ENCODE results near the gene VAPB. TPM values are rescaled to one million over a fixed set of nuclear protein-coding genes. Genes with fewer than 3 reads are reported as not detected.
"Not testable (repeated sequence)": the region's sequence is repeated elsewhere in the genome, so short reads cannot be mapped to it uniquely, and the experiment has no call there.

VAPB gene
- total RNA-seq, 4 donors from 2014 or later, result 24.1 to 81.0 (median 48.4) TPM

DNA sequence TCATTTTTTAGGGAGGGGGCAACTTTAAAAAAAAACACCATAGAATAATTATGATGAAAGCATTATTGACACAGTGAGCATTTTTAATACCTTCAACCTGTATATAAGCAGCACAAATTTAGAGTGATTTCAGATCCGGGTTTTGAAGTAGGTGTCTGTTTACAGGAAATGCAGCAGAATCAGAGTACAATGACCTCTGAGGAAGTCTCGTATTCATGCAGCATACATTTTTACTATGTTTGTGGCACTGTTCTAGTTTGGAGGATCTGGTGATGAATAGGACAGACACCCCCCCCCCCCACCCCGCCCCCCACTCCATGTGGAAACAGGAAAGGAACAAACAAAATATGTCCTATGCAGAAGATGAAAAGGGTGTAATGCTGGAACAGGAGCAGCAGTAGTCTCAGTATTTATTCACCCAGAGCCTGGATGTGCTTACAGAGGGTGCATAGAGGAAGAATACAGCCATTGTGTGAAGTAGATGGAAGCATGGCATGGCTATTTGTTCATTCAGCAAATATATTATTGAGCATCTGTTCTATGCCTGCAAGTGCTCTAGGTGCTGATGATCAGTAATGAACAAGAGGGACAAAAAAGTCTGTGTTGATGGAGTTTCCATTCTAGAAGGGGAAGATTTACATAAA lies 19.7 kb downstream of the VAPB start:
- Histone ChIP-seq H3K27me3 (no peaks in the 10 kb centered on the region), H3K9me3 (no peaks in the 10 kb centered on the region), H3K36me3 (no peaks in the 10 kb centered on the region), H3K27ac (no peak overlapping the region), H3K4me1 (no peaks in the 10 kb centered on the region), H3K4me3 (no peak overlapping the region)
- intact Hi-C loops (cut with DNase I; ENCODE audit: low total_unique reads), result no loop called here
- no peak for DNase-seq
- TF ChIP-seq POLR2A (IDR thresholded peaks at IDR 0.05), result no peak
- TF ChIP-seq, protein P1, sequence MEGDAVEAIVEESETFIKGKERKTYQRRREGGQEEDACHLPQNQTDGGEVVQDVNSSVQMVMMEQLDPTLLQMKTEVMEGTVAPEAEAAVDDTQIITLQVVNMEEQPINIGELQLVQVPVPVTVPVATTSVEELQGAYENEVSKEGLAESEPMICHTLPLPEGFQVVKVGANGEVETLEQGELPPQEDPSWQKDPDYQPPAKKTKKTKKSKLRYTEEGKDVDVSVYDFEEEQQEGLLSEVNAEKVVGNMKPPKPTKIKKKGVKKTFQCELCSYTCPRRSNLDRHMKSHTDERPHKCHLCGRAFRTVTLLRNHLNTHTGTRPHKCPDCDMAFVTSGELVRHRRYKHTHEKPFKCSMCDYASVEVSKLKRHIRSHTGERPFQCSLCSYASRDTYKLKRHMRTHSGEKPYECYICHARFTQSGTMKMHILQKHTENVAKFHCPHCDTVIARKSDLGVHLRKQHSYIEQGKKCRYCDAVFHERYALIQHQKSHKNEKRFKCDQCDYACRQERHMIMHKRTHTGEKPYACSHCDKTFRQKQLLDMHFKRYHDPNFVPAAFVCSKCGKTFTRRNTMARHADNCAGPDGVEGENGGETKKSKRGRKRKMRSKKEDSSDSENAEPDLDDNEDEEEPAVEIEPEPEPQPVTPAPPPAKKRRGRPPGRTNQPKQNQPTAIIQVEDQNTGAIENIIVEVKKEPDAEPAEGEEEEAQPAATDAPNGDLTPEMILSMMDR (IDR thresholded peaks at IDR 0.05), result no peak

DNA sequence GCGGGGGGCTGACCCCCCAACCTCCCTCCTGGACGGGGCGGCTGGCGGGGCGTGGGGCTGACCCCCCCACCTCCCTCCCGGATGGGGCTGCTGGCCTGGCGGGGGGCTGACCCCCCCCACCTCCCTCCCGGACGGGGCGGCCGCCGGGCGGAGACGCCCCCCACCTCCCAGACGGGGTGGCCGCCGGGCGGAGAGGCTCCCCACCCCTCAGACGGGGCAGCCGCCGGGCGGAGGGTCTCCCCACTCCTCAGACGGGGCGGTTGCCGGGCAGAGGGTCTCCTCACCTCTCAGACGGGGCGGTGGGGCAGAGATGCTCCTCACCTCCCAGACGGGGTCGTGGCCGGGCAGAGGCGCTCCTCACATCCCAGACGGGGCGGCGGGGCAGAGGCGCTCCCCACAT lies 25.2 kb downstream of the VAPB start:
- H3K36me3 ChIP-seq; DNase-seq; H3K27me3 ChIP-seq; H3K27ac ChIP-seq; H3K9me3 ChIP-seq; H3K4me3 ChIP-seq; intact Hi-C loops (cut with DNase I; ENCODE audit: low total_unique reads); H3K4me1 ChIP-seq: not testable (repeated sequence)

DNA sequence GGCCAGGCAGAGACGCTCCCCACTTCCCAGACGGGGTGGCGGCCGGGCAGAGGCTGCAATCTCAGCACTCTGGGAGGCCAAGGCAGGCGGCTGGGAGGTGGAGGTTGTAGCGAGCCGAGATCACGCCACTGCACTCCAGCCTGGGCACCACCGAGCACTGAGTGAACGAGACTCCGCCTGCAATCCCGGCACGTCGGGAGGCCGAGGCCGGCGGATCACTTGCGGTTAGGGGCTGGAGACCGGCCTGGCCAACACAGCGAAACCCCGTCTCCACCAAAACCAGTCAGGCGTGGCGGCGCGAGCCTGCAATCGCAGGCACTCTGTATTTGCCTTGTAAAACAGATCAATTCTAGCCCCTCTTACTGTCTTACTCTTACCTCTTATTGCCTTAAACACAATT lies 25.8 kb downstream of the VAPB start:
- intact Hi-C loops (cut with DNase I; ENCODE audit: low total_unique reads); H3K9me3 ChIP-seq; H3K27ac ChIP-seq; H3K4me3 ChIP-seq; H3K4me1 ChIP-seq; H3K27me3 ChIP-seq; DNase-seq; H3K36me3 ChIP-seq: not testable (repeated sequence)

DNA sequence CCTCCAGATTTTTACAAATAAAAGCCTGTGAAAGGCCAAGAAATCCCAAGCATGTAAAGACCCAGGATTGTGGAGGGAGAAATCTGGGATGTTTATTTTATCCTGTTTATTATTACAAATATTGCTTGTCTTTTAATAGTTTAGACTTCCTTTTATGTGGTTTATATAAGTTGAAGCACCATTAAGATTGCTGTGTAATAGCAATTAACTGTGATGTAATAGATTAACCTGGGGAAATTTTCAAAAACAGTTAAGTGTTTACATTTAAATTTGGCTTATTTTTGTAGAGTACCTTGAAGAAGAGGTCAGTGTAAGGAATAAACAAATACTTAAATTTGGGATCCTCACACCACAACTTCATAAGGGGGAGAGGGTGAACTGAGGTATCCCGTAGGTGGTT lies 27.0 kb downstream of the VAPB start:
- Histone ChIP-seq H3K4me3 (no peak overlapping the region), H3K27me3 (no peaks in the 10 kb centered on the region), H3K36me3 (no peaks in the 10 kb centered on the region), H3K9me3 (no peaks in the 10 kb centered on the region), H3K4me1 (no peaks in the 10 kb centered on the region), H3K27ac (no peak overlapping the region)
- TF ChIP-seq POLR2A (IDR thresholded peaks at IDR 0.05), result no peak
- TF ChIP-seq, protein P1 (IDR thresholded peaks at IDR 0.05), result no peak
- no peak for DNase-seq
- intact Hi-C loops (cut with DNase I; ENCODE audit: low total_unique reads), result no loop called here

DNA sequence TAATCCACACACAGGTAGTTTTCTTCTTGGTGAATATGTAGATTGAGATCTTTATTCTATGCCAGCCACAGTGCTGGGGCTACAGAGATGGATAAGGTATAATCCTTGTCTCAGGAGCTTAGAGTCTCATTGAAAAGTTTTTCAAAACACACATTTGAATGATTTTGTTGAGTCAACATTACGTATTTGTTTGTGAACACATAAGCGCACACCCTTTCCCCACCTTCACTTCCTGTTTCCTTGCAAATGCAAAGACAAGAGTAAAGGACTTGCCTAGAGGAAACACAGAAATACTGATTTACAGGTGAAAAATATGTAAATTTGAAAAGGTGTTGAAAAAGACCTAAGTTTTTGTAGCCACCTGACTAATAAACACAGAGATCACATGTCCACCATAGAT lies 27.8 kb downstream of the VAPB start:
- DNase-seq, result no peak
- intact Hi-C loops (cut with DNase I; ENCODE audit: low total_unique reads), result no loop called here
- H3K27ac ChIP-seq, result no peak overlapping the region
- H3K9me3 ChIP-seq, result no peaks in the 10 kb centered on the region
- no peaks in the 10 kb centered on the region for H3K27me3 ChIP-seq
- H3K36me3 ChIP-seq, result no peaks in the 10 kb centered on the region
- H3K4me3 ChIP-seq, result no peak overlapping the region
- TF ChIP-seq POLR2A (IDR thresholded peaks at IDR 0.05), result no peak
- TF ChIP-seq, protein P1 (IDR thresholded peaks at IDR 0.05), result no peak
- H3K4me1 ChIP-seq, result no peaks in the 10 kb centered on the region

DNA sequence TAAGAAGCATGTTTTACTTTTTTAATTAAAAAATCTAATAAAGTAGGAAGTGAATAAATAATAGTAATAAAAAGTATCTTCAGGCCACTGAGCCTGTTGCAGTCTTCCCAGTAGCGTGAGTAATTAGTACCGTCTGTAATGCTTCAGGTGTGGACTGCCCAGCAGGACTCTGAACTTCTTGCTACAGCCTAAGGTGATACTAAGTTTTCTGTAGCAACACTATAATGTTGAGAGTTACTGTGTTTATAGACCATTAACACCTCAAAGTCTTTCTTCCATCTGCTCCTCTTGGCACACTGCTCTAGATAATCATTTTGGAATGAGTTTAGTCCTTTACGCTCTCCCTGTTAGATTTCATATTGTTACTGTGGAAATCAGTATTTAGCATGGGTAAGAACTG lies 28.4 kb downstream of the VAPB start:
- DNase-seq, result no peak
- no peaks in the 10 kb centered on the region for H3K9me3 ChIP-seq
- H3K4me1 ChIP-seq, result no peaks in the 10 kb centered on the region
- no peaks in the 10 kb centered on the region for H3K36me3 ChIP-seq
- intact Hi-C loops (cut with DNase I; ENCODE audit: low total_unique reads), result no loop called here
- no peak overlapping the region for H3K4me3 ChIP-seq
- H3K27ac ChIP-seq, result no peak overlapping the region
- TF ChIP-seq, protein P1 (IDR thresholded peaks at IDR 0.05), result no peak
- TF ChIP-seq POLR2A (IDR thresholded peaks at IDR 0.05), result no peak
- no peaks in the 10 kb centered on the region for H3K27me3 ChIP-seq
